Left renal pelvis (tissue), 4 donors: ENCODE results near the gene CSN1S1. TPM values are rescaled to one million over a fixed set of nuclear protein-coding genes. Genes with fewer than 3 reads are reported as not detected.
"Not testable (repeated sequence)": the region's sequence is repeated elsewhere in the genome, so short reads cannot be mapped to it uniquely, and the experiment has no call there.

Source experiments
- DNase-seq, 4 donors: peaks; one replicate each; pipeline ENCODE4 v3.0.0-alpha.2; 2013; ENCODE audit warnings: low read depth in 4 of 4, low spot score in 3 of 4
- polyA plus RNA-seq, 4 donors: library from polyadenylated mRNA; unstranded; fragments of 120-200 nt; gene quantifications; one replicate each; pipeline ENCODE4 v1.2.1, GENCODE V29; 2013; ENCODE audit not compliant: insufficient read length in 4 of 4

Gene CSN1S1
- under 1 TPM in 2 of 4 donors, not detected in 2; 0.19 to 0.23 TPM for polyA plus RNA-seq

- no peak for DNase-seq
Observed at GRCh38 chr4:69930768-69931167, at the start of gene CSN1S1. CSN1S1 (plus strand) TSS chr4:69931068; CDS start chr4:69932556, 1,488 bp downstream.

GRCh38 chr4:69881173-69881773 lies 49.6 kb upstream of the CSN1S1 start:
- no peak for DNase-seq

- no peak for DNase-seq
Observed at GRCh38 chr4:69882150-69882549, 48.7 kb upstream of the CSN1S1 start.

- no peak for DNase-seq
Observed at GRCh38 chr4:69888336-69888735, 42.5 kb upstream of the CSN1S1 start.

- DNase-seq = no peak
Observed at GRCh38 chr4:69894186-69894585, 36.7 kb upstream of the CSN1S1 start.

- DNase-seq = no peak
Observed at GRCh38 chr4:69894721-69895120, 36.1 kb upstream of the CSN1S1 start.

- no peak for DNase-seq
Observed at GRCh38 chr4:69896530-69897116, 34.2 kb upstream of the CSN1S1 start.

GRCh38 chr4:69907151-69907550 lies 23.7 kb upstream of the CSN1S1 start:
- DNase-seq = no peak

GRCh38 chr4:69909195-69909594 lies 21.7 kb upstream of the CSN1S1 start:
- no peak for DNase-seq

- no peak for DNase-seq
Observed at GRCh38 chr4:69910016-69910782, 20.7 kb upstream of the CSN1S1 start.

GRCh38 chr4:69920874-69921273 lies 10.0 kb upstream of the CSN1S1 start:
- DNase-seq = no peak

- not testable (repeated sequence) for DNase-seq
Observed at GRCh38 chr4:69923782-69924410, 7.0 kb upstream of the CSN1S1 start.

GRCh38 chr4:69934150-69934549 lies 3.3 kb downstream of the CSN1S1 start:
- no peak for DNase-seq

GRCh38 chr4:69936566-69936965 lies 5.7 kb downstream of the CSN1S1 start:
- no peak for DNase-seq

GRCh38 chr4:69951602-69952001 lies 20.7 kb downstream of the CSN1S1 start:
- DNase-seq = no peak

GRCh38 chr4:69957209-69957608 lies 26.3 kb downstream of the CSN1S1 start:
- no peak for DNase-seq

- DNase-seq = no peak
Observed at GRCh38 chr4:69965628-69966027, 34.8 kb downstream of the CSN1S1 start, which contains the start of gene CSN2. CSN2 (minus strand) TSS chr4:69965728; CDS start chr4:69960995, 4,733 bp downstream.

- DNase-seq = no peak
Observed at GRCh38 chr4:69970071-69970470, 39.2 kb downstream of the CSN1S1 start.

- DNase-seq = no peak
Observed at GRCh38 chr4:69974631-69975030, 43.8 kb downstream of the CSN1S1 start.

GRCh38 chr4:69977582-69977981 lies 46.7 kb downstream of the CSN1S1 start:
- DNase-seq = no peak

- DNase-seq = peak in 3 of 4 donors; percentile 10 to 18 (median 14)
Observed at GRCh38 chr4:69984030-69984443, 53.2 kb downstream of the CSN1S1 start.
